ENCODE data around the gene CORO1C.

CORO1C gene

GRCh38 chr12:108598553-108599250 is 132.6 kb downstream of the CORO1C start:
- no peak for DNase-seq (ENCODE audit: low read depth)

- DNase-seq (ENCODE audit: low read depth) = no peak
Observed at GRCh38 chr12:108597559-108598471, 133.5 kb downstream of the CORO1C start, which contains the start of gene TMEM119. Gene TMEM119 (minus strand): TSS chr12:108598084. CDS start chr12:108592383, 5,701 bp downstream.

- DNase-seq (ENCODE audit: low read depth) = no peak
Observed at GRCh38 chr12:108596854-108597558, 134.3 kb downstream of the CORO1C start.

- no peak for DNase-seq (ENCODE audit: low read depth)
Observed at GRCh38 chr12:108595711-108596647, 135.3 kb downstream of the CORO1C start.
